IMR-90 (cell line): Measurements from ENCODE around the gene SLC25A21.

Source experiments
- BHLHE40 ChIP-seq: fragments of 150-350 bp; IDR thresholded peaks from 2 replicates; pipeline ENCODE4 v1.6.1; 2016; ENCODE audit warnings: mild to moderate bottlenecking, low read depth, low read length
- CEBPB ChIP-seq: IDR thresholded peaks from 2 replicates; pipeline ENCODE4 v1.6.1; 2012; ENCODE audit warnings: low read depth, low read length, improper control_type of control experiment
- FOS ChIP-seq: fragments of 150-350 bp; IDR thresholded peaks from 2 replicates; pipeline ENCODE4 v1.6.1; 2016; ENCODE audit warnings: low read depth, low read length
- MAZ ChIP-seq: IDR thresholded peaks from 2 replicates; pipeline ENCODE4 v1.6.1; 2012; ENCODE audit warnings: low read depth, mild to moderate bottlenecking, low read length, improper control_type of control experiment, moderate library complexity, borderline replicate concordance
- POLR2A ChIP-seq: IDR thresholded peaks from 2 replicates; pipeline ENCODE4 v1.6.1; 2012; ENCODE audit warnings: mild to moderate bottlenecking, low read depth, low read length
- RAD21 ChIP-seq: IDR thresholded peaks from 2 replicates; pipeline ENCODE4 v1.6.1; 2012; ENCODE audit warnings: low read length, improper control_type of control experiment
- RFX5 ChIP-seq: IDR thresholded peaks from 2 replicates; pipeline ENCODE4 v1.8.0; 2012; ENCODE audit warnings: low read depth, mild to moderate bottlenecking, low read length, moderate library complexity
- SMC3 ChIP-seq: fragments of 150-350 bp; IDR thresholded peaks from 2 replicates; pipeline ENCODE4 v1.6.1; 2016; ENCODE audit warnings: low read depth, mild to moderate bottlenecking, antibody characterized with exemption, low read length, moderate library complexity
- TF ChIP-seq, protein P1 (sequence below): conservative IDR thresholded peaks from 2 replicates; pipeline ENCODE4 v1.5.1; 2012; ENCODE audit warnings: mild to moderate bottlenecking, low read depth, low read length, improper control_type of control experiment
- TF ChIP-seq, protein P2 (sequence below): fragments of 150-350 bp; IDR thresholded peaks from 2 replicates; pipeline ENCODE4 v1.6.1; 2017; ENCODE audit warnings: mild to moderate bottlenecking, antibody characterized with exemption, low read length, low read depth

DNA sequence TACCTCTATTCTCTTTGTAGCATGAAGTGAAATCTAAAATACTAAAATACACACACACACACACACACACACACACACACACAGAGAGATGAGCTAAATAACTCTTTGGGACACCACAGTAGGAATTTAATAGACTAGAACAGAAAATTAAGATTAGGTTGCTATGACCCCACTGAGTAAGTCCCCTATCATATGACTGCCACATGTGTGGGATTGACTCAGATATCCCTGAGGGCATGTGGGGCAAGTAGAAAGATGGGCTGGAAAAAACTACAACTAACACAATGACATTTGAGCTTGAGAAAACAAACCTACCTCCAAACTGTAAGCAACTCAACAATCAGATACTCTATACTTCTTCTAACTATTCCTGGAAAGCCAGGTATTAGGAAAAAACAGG, 27.0 kb downstream of the SLC25A21 start:
- TF ChIP-seq, protein P1, sequence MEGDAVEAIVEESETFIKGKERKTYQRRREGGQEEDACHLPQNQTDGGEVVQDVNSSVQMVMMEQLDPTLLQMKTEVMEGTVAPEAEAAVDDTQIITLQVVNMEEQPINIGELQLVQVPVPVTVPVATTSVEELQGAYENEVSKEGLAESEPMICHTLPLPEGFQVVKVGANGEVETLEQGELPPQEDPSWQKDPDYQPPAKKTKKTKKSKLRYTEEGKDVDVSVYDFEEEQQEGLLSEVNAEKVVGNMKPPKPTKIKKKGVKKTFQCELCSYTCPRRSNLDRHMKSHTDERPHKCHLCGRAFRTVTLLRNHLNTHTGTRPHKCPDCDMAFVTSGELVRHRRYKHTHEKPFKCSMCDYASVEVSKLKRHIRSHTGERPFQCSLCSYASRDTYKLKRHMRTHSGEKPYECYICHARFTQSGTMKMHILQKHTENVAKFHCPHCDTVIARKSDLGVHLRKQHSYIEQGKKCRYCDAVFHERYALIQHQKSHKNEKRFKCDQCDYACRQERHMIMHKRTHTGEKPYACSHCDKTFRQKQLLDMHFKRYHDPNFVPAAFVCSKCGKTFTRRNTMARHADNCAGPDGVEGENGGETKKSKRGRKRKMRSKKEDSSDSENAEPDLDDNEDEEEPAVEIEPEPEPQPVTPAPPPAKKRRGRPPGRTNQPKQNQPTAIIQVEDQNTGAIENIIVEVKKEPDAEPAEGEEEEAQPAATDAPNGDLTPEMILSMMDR, result no peak
- TF ChIP-seq RFX5 (no peak), BHLHE40 (no peak), POLR2A (no peak), FOS (no peak), RAD21 (no peak), MAZ (no peak), CEBPB (no peak), SMC3 (no peak)
- TF ChIP-seq, protein P2, sequence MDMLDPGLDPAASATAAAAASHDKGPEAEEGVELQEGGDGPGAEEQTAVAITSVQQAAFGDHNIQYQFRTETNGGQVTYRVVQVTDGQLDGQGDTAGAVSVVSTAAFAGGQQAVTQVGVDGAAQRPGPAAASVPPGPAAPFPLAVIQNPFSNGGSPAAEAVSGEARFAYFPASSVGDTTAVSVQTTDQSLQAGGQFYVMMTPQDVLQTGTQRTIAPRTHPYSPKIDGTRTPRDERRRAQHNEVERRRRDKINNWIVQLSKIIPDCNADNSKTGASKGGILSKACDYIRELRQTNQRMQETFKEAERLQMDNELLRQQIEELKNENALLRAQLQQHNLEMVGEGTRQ, result no peak
